Measurements from ENCODE around the gene LTBP4.

LTBP4 gene

DNA sequence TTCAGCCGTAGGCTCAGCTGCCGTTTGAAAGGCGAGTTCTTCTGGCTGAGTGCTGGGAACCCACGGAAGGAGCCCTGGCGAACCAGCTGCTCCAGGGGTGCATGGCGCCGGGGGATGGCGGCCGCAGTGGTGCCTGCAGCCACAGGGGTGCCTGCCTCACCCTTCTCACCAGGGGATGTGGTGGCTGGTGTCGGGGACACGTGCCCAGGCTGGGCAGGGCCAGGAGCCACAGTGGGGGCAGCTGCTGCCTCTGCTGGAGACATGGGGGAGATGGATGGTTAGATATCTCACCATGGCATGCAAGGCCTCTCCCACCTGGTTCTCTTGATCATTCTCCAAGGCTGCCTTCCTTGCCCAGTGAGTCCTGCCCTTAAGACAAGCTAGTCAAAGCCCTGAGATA is 72.2 kb downstream of the LTBP4 start:
- no peak overlapping the region for H3K4me3 ChIP-seq (ENCODE audit: low read length)
- DNase-seq (ENCODE audit: low read depth, low spot score): peak; percentile 44

DNA sequence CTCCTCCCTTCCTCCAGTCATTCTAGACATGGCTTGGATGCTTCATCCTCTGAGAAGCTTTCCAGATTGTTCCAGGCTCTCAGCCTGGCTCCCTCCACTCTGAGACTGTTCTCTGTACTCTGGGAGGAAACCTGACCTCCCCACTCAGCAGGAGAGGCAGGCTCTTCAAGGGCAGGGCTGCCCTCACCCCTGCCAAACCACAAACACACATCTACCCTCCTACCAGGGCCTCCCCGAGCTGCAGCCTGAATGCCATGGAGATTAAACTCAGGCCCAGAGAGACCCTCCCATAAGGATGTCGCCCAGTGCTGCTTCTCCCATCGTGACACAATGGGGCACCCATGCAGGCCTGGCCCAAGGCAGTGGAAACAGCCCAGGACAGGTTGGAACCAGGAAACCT is 73.1 kb downstream of the LTBP4 start:
- H3K4me3 ChIP-seq (ENCODE audit: low read length): no peak overlapping the region
- peak; percentile 33 for DNase-seq (ENCODE audit: low read depth, low spot score)

DNA sequence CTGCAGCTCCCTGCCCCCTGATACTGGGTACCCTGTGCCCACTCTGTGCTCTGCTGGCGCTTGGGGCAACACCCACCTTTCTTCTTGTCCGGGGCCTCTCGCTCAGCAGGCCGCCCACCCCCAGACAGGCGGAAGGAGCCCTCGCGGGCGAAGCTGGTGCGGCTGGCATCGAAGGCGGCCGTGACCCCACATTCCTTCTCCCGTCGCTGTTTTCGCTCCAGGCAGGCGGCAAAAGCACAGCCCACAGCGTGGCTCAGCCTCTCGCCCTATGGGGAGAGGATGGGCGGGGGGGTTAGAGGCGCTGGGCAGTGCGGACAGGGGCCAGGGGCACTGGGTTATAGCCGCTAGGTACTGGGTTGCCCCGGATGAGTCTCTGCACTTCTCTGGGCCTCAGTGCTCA is 76.0 kb downstream of the LTBP4 start:
- DNase-seq (ENCODE audit: low read depth, low spot score): no peak
- H3K4me3 ChIP-seq (ENCODE audit: low read length): no peak overlapping the region

Measured in Jurkat, Clone E6-1 (cell line).